CD1c-positive myeloid dendritic cell (primary cell): ENCODE data around the gene MBOAT2.
"Not testable (repeated sequence)": the region's sequence is repeated elsewhere in the genome, so short reads cannot be mapped to it uniquely, and the experiment has no call there.

Experiments used
- DNase-seq: peaks from one replicate; pipeline ENCODE4 v3.0.0-alpha.2; 2016; ENCODE audit errors: extremely low spot score

The MBOAT2 gene

DNA sequence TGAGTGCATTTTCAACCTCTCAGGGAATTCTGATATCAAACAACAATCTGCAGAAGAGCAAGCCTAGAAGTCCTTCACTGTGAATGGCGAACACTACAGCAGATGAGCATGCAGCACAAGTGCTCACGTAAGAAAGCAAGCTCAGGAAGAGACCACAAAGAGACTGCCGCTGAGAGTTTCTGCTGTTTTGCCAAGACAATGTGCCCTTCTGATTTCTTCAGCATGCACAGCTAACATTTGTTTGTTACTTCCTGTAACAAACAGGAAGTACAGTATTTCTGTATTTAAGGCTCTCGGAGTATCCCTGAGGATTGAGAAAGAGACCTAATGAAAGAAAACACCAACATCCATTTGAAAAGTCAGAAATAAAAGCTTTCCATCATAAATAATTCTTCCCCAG is 45.9 kb downstream of the MBOAT2 start:
- peak; percentile 35 for DNase-seq

DNA sequence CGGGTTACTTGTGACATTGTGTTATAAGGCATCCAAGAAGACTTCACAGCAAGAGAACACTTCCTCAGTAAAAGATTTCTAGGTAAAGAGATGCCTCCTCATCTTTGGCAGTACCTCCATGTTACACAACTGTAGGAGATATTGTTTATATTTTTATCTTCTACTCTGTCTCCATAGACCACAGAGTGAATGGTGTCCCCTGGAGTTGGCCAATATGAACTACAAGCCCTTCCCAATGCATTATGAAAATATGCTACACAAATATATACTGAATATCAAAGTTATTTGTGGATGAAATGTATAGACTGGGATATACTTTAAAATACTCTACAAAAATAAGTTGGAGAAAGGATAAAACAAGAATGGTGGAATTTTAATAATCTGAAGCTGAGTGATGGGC is 46.7 kb downstream of the MBOAT2 start:
- DNase-seq, result no peak

DNA sequence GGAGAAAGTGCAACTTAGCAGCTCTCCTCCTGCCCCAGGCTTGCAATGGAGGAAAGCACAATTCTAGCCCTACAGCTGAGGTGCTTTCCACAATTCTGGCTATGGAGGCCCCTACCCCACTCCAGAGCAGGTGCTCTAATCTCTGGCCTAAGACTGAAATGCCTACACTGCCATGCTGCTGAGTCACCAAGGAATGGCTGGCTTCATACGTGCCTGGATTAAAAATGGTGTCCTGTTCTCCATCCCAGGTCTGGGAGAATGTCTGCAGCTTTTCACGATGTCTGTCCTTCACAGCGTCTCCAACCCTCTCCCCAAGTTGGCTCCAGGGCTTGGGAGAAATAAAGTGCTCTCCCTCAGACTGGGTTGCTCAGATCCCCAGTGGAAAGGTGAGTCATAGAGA is 48.5 kb downstream of the MBOAT2 start:
- no peak for DNase-seq

DNA sequence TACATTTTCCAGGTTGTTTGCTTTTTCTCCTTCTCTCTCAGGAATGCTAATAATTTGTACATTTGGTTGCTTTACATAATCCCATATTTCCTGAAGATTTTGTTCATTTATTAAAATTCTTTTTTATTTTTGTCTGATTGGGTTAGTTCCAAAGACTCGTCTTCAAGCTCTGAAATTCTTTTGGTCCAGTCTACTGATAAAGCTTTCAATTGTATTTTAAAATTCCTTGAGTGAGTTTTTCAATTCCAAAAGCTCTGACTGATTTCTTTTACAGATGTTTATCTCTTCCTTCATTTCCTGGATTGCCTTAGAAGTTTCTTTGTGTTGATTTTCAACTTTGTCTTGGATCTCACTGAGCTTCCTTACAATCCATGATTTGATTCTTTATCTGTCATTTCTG is 50.0 kb downstream of the MBOAT2 start:
- DNase-seq, result no peak

DNA sequence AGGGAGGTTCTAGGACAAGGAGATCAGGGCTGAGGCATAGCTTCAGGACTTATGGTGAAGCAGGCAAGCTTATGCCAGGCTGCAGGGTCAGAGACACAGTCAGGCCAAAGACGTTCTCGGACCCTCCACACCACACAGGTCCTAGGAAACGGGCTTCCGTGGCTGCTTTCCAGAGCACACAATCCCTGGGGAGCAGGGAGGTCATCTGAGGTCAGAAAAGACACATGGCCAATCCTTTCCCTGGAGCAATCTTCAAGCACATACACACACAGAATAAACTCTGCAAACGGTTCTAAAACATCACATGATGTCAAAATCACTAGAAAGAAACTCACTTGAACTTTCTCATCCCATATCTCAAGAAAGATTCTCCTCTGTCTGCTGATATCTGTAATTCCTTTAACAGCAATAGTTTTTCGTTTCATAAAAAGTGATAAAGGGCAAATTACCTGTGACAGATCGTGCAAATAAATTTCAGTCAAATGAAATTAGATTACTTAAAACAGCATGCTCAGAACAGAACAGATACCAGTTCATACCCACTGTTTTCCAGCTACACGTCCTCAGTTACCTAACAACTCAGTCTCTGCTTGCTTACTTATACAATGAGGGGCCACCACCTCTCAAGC is 63.9 kb downstream of the MBOAT2 start:
- no peak for DNase-seq

DNA sequence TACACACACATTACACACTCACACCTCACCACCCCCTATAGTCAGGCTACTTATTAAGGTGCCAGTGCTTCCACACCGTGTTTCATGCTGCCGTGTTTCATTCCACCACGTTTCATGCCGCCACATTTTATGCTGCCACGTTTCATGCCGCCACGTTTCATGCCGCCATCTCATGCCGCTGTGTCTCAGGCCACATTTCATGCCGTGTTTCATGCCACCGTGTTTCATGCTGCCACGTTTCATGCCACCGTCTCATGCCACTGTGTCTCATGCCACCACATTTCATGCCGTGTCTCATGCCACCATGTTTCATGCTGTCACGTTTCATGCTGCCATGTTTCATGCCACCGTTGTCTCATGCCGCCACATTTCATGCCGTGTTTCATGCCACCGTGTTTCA is 65.1 kb downstream of the MBOAT2 start:
- DNase-seq, result no peak

DNA sequence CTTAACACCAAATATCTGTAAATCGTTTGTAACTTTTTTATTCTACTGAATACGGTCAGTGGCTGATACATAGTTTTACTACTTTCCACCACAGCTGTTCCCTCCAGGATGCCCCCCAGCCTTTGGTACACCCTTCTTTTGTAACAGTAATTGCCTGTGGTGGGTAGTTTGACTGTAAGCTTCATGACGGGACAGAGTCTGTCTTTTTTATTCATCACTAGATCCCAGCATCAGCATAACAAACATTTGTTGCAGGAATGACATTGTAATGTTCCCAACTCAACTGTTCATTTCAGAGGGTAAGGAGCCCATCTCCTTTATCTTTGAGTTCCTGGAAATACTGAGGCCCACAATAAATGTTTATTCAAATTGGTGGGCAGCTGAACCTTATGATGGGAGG is 67.5 kb downstream of the MBOAT2 start:
- DNase-seq, result no peak

- DNase-seq, result no peak
Measured at GRCh38 chr2:8934338-8934737, 69.1 kb downstream of the MBOAT2 start.

DNA sequence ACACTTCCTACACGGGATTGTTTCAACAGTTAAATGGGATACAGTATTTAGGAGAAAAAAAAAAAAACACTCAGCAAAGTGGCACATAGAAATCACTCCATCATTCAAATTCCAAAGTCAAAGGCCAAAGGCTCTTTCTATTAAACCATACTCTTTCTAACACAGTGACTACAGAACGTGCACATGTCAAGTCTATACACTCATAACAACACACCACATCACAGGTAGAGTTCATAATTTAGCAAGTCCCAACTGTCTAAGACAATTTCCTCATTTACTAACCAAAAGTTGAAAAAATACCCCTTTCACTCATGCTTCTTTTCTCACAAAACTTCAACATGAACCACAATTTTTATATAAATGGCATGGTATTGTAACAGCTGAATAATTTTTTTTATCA is 70.8 kb downstream of the MBOAT2 start:
- no peak for DNase-seq

- not testable (repeated sequence) for DNase-seq
Measured at GRCh38 chr2:8930185-8930584, 73.3 kb downstream of the MBOAT2 start.

DNA sequence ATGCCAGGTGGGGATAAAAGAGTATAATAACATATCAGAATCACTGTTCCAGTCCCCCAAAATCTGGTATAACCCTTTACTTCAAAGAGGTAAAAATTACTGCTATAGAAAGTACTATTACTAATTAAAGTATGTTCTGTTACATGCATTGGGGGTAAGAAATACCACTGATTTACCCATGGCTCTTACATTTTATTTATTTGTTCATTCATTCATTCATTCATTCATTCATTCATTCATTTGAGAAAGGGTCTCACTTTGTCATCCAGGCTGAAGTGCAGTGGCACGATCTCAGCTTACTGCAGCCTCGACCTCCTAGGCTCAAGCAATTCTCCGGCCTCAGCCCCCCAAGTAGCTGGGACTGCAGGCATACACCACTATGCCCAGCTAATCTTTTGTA is 74.4 kb downstream of the MBOAT2 start:
- DNase-seq, result no peak

- no peak for DNase-seq
Measured at GRCh38 chr2:8927510-8928455, 75.7 kb downstream of the MBOAT2 start.

- DNase-seq, result no peak
Measured at GRCh38 chr2:8926356-8926755, 77.1 kb downstream of the MBOAT2 start.

- no peak for DNase-seq
Measured at GRCh38 chr2:8925411-8925810, 78.1 kb downstream of the MBOAT2 start.

- no peak for DNase-seq
Measured at GRCh38 chr2:8923183-8923582, 80.3 kb downstream of the MBOAT2 start.

DNA sequence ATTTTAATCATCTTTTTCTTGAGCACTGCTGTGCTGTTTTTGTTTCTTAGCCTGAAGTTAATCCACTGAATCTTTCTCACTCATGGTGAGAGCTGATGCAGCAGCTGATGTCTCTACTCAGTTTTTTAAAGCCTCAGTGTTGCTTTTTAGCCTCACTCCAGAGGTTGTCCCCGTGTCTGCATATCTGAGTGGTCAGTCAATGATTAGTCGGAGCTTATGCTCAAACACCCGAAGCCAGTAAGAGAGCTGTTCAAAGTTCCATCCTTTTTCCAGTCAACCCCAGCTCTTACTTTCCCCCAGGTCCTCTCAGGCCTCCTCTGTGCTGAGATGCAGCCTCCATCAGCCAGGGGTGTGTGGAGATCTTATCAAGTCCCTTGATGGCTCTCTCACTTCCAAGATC is 81.1 kb downstream of the MBOAT2 start:
- DNase-seq, result no peak

DNA sequence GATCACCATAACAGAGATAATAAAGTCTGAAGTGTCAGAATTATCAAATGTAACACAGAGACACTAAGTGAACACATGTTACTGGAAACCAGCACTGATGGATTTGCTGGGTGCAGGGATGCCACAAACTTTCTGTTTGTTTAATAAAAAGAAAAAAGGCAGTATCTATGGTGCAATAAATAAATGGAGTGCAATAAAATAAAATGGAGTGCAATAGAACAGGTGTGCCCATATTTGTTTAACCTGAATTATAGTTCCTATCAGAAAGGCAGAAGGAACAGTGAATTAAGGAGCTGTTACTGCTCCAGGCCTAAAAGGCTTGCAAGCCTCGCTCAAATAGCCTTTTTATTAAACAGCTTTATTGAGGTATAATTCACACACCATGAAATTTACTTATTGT is 85.1 kb downstream of the MBOAT2 start:
- DNase-seq, result no peak

DNA sequence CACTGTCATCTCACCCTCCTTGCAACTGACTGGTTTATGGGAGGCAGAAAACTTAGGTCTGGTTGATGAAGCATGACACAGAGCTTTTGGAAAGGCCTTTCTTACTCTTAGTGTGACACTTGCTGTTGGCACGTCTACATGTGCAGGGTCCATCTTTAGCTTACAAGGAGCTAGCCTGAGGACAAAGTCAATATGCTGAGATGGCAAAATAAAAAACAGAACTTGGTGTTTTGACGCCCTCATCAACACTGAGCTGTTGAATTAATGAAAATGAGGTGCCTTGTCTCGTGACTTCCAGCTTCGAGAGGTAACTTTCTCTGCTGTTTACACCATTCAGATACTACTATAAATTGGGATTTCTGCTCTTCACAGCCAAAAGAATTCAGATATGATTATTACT is 87.5 kb downstream of the MBOAT2 start:
- DNase-seq, result no peak

DNA sequence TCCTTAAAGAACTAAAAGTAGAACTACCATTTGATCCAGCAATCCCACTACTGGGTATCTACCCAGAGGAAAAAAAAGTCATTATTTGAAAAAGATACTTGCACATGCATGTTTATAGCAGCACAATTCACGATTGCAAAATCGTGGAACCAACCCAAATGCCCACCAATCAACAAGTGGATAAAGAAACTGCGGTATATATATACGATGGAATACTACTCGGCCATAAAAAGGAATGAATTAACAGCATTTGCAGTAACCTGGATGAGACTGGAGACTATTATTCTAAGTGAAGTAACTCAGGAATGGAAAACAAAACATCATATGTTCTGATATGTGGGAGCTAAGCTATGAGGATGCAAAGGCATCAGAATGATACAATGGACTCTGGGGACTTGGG is 89.7 kb downstream of the MBOAT2 start:
- not testable (repeated sequence) for DNase-seq

- DNase-seq, result no peak
Measured at GRCh38 chr2:8907764-8908288, 95.7 kb downstream of the MBOAT2 start.

- DNase-seq, result not testable (repeated sequence)
Measured at GRCh38 chr2:8903924-8904323, 99.6 kb downstream of the MBOAT2 start.

- not testable (repeated sequence) for DNase-seq
Measured at GRCh38 chr2:8902757-8903156, 100.7 kb downstream of the MBOAT2 start.

- DNase-seq, result not testable (repeated sequence)
Measured at GRCh38 chr2:8897206-8897605, 106.3 kb downstream of the MBOAT2 start.
